Progenitor cell of endocrine pancreas (in vitro differentiated cells): ENCODE results near the gene NEK2. TPM values are rescaled to one million over a fixed set of nuclear protein-coding genes. Genes with fewer than 3 reads are reported as not detected.
"Not testable (repeated sequence)": the region's sequence is repeated elsewhere in the genome, so short reads cannot be mapped to it uniquely, and the experiment has no call there.

Source experiments
- DNase-seq: peaks from one replicate; pipeline ENCODE4 v3.0.0; 2021; ENCODE audit warnings: low spot score; ENCODE audit not compliant: unreplicated experiment
- H3K27ac Mint-ChIP-seq: 2 replicates; pipeline ENCODE4 v1.8.0; 2021; ENCODE audit warnings: mild to moderate bottlenecking, moderate library complexity, mixed read lengths
- H3K27me3 Mint-ChIP-seq: 2 replicates; pipeline ENCODE4 v1.8.0; 2021; ENCODE audit warnings: mixed read lengths
- H3K36me3 Mint-ChIP-seq: 2 replicates; pipeline ENCODE4 v1.8.0; 2022; ENCODE audit warnings: mixed read lengths; ENCODE audit not compliant: insufficient read depth
- H3K4me1 Mint-ChIP-seq: 2 replicates; pipeline ENCODE4 v1.8.0; 2021; ENCODE audit warnings: low read depth, mixed read lengths
- H3K4me3 Mint-ChIP-seq: 2 replicates; pipeline ENCODE4 v1.8.0; 2021; ENCODE audit warnings: low read depth, mild to moderate bottlenecking, moderate library complexity, mixed read lengths
- H3K9me3 Mint-ChIP-seq: 2 replicates; pipeline ENCODE4 v1.8.0; 2021; ENCODE audit warnings: low read depth, mixed read lengths
- total RNA-seq: library from RNA; stranded (reverse); gene quantifications from 2 replicates; pipeline ENCODE4 v1.2.1, GENCODE V29; 2021
- TF ChIP-seq, protein P1 (sequence below): fragments of 200-600 bp; sonication (generic); IDR thresholded peaks from one replicate; pipeline ENCODE4 v1.5.0; 2021; ENCODE audit warnings: antibody characterized with exemption, mild to moderate bottlenecking; ENCODE audit not compliant: unreplicated experiment

The NEK2 gene
- total RNA-seq, 1 donor from 2014 or later = 20.8 TPM

GRCh38 chr1:211648336-211648735, 27.1 kb downstream of the NEK2 start:
- H3K4me1 Mint-ChIP-seq = peaks cover 12% of the 10 kb centered on the region
- no peaks in the 10 kb centered on the region for H3K9me3 Mint-ChIP-seq
- no peak for DNase-seq
- TF ChIP-seq, protein P1, sequence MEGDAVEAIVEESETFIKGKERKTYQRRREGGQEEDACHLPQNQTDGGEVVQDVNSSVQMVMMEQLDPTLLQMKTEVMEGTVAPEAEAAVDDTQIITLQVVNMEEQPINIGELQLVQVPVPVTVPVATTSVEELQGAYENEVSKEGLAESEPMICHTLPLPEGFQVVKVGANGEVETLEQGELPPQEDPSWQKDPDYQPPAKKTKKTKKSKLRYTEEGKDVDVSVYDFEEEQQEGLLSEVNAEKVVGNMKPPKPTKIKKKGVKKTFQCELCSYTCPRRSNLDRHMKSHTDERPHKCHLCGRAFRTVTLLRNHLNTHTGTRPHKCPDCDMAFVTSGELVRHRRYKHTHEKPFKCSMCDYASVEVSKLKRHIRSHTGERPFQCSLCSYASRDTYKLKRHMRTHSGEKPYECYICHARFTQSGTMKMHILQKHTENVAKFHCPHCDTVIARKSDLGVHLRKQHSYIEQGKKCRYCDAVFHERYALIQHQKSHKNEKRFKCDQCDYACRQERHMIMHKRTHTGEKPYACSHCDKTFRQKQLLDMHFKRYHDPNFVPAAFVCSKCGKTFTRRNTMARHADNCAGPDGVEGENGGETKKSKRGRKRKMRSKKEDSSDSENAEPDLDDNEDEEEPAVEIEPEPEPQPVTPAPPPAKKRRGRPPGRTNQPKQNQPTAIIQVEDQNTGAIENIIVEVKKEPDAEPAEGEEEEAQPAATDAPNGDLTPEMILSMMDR = no peak
- H3K36me3 Mint-ChIP-seq = no peaks in the 10 kb centered on the region
- H3K27me3 Mint-ChIP-seq = peaks cover 4% of the 10 kb centered on the region
- H3K4me3 Mint-ChIP-seq = no peak overlapping the region
- H3K27ac Mint-ChIP-seq = no peak overlapping the region

DNA sequence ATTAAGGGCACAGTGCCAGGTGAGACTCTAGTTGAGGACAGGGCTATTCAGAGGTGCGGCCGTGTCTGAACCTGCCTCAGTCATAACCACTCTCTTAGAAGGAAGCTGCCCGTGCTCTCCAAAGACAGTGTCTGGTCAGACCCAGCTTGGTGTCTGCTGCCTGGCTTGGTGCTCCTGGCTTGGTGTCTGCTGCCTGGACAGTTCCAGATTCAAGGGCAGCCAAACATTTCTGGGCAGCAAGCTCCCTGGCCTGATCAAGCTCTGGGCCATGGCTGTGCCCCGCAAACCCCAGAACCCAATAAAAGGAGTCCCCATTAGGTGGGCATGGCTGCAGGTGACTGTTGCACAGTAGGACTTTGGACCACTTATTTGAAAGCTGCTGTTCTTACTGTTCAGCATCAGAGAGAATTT, 27.7 kb downstream of the NEK2 start:
- Mint-ChIP-seq H3K36me3 (no peaks in the 10 kb centered on the region), H3K9me3 (no peaks in the 10 kb centered on the region), H3K27ac (no peak overlapping the region), H3K4me3 (no peak overlapping the region), H3K27me3 (peaks cover 4% of the 10 kb centered on the region), H3K4me1 (peaks cover 14% of the 10 kb centered on the region)
- no peak for DNase-seq
- TF ChIP-seq, protein P1 = no peak

- Mint-ChIP-seq H3K27me3 (peaks cover 4% of the 10 kb centered on the region), H3K27ac (no peak overlapping the region), H3K4me1 (peaks cover 14% of the 10 kb centered on the region), H3K36me3 (no peaks in the 10 kb centered on the region), H3K9me3 (no peaks in the 10 kb centered on the region), H3K4me3 (no peak overlapping the region)
- no peak for DNase-seq
- TF ChIP-seq, protein P1 = no peak
These were observed 28.9 kb downstream of the NEK2 start for GRCh38 chr1:211646566-211646965.

DNA sequence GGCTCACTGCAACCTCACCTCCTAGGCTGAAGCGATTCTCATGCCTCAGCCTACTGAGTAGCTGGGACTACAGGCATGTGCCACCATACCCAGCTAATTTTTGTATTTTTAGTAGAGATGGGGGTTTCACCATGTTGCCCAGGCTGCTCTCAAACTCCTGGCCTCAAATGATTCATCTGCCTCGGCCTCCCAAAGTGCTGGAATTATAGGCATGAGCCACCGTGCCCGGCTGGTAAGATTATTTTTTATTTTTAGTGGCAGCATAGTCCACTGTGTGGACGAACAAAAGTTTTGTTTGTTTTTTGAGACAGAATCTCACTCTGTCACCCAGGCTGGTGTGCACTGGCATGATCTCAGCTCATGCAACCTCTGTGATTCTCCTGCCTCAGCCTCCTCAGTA, 29.8 kb downstream of the NEK2 start:
- H3K9me3 Mint-ChIP-seq, H3K27me3 Mint-ChIP-seq, DNase-seq: not testable (repeated sequence)

DNA sequence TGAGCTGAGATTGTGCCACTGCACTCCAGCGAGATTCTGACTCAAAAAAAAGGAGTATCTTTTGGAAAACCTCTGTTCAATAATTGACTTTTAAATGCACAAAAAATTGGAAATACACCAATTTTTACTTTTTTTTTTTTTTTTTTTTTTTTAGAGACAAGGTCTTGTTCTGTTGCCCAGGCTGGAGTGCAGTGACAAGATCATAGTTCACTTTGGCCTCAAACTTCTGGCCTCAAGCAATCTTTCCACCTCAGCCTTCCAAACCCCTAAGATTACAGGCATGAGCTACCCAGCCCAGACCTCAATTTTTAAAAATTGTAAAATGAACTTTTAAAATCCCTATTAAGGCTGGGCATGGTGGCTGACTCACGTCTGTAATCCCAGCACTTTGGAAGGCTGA, 30.8 kb downstream of the NEK2 start:
- no peak overlapping the region for H3K27ac Mint-ChIP-seq
- peaks cover 18% of the 10 kb centered on the region for H3K4me1 Mint-ChIP-seq
- no peaks in the 10 kb centered on the region for H3K36me3 Mint-ChIP-seq
- TF ChIP-seq, protein P1 = no peak
- H3K4me3 Mint-ChIP-seq = no peak overlapping the region
- H3K9me3 Mint-ChIP-seq = no peaks in the 10 kb centered on the region
- DNase-seq = no peak
- peaks cover 4% of the 10 kb centered on the region for H3K27me3 Mint-ChIP-seq

More for the DNA sequence above, 29.8 kb downstream of the NEK2 start:
- not testable (repeated sequence) for H3K36me3 Mint-ChIP-seq, H3K27ac Mint-ChIP-seq, H3K4me3 Mint-ChIP-seq
- peaks cover 12% of the 10 kb centered on the region for H3K4me1 Mint-ChIP-seq

DNA sequence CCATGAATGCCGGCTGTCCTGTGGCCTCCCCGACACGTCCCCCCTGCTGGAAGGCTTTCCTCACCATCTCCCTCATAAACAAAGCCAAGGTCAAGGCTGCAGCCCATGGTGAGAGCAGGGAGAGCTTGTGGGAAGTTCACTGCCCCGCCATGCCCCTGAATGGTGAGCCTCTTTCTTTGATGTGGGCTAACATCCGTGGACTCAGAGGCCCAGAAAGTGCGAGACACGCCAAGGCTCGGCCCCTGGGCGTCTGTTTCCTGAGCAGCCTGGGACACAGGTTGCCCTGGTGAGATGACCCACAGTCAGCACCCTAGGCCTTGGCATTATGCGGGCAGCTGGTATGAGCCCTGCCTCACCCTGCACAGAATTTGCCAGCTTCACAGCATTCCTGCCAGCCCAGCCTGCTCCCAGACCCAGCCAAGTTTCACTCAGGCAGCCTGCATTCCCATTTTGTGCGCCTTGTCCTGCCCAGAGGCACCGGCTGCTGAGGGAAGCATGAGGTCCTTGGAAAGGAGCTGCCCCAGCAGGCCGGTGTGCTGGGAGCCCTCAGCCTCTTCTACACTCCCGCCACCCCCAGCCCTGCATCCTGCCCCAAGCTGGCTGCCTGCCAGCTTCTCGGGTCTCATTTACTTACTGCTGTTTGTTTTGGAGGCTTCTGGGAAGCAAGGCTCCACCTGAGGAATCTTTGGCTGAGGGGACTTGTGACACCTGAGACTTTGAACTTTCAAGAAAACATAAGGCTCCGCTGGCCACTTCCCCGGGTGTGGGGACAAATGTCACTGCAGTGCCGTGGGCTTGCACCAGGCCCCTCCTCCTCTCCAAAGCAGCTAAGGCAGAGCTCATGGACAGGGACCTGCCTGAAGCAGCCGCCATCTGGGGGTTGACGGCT, 31.9 kb downstream of the NEK2 start:
- H3K36me3 Mint-ChIP-seq = no peaks in the 10 kb centered on the region
- peaks cover 18% of the 10 kb centered on the region for H3K4me1 Mint-ChIP-seq
- TF ChIP-seq, protein P1 = no peak
- H3K27ac Mint-ChIP-seq = peak overlapping the region; percentile 16
- peaks cover 4% of the 10 kb centered on the region for H3K27me3 Mint-ChIP-seq
- no peak for DNase-seq
- H3K4me3 Mint-ChIP-seq = no peak overlapping the region
- no peaks in the 10 kb centered on the region for H3K9me3 Mint-ChIP-seq
